CD4-positive, alpha-beta T cell (primary cell): Measurements from ENCODE around the gene BOLL. TPM values are rescaled to one million over a fixed set of nuclear protein-coding genes. Genes with fewer than 3 reads are reported as not detected.
"Not testable (repeated sequence)": the region's sequence is repeated elsewhere in the genome, so short reads cannot be mapped to it uniquely, and the experiment has no call there.

Experiments used
- ATAC-seq: fragments of 200-7000 bp; cut with Tn5 transposase; one replicate; pipeline ENCODE4 v1.10.0; 2022; ENCODE audit warnings: mild to moderate bottlenecking; ENCODE audit not compliant: poor library complexity
- CTCF ChIA-PET: fragments of 350-600 bp; sonication (Branson Sonifier 250); formaldehyde crosslinking; loops from one replicate; lab custom pipeline; 2021; ENCODE audit warnings: antibody characterized with exemption, inconsistent platforms; lab: Charles Lee
- POLR2A ChIA-PET: fragments of 350-600 bp; sonication (Branson Sonifier 250); formaldehyde crosslinking; loops from one replicate; lab custom pipeline; 2021; ENCODE audit warnings: antibody characterized with exemption, inconsistent platforms; lab: Charles Lee
- DNase-seq, 14 experiments: peaks; one replicate each; pipeline ENCODE4 v3.0.0-alpha.2; 2013 to 2020; ENCODE audit warnings: mixed read lengths in 2 of 14
- H3K27ac ChIP-seq, 2 donors: one replicate each; pipeline versions ENCODE4 v1.5.1 to v1.7.0; 2013; ENCODE audit warnings: low read length in 2 of 2, low read depth in 1 of 2, mild to moderate bottlenecking in 1 of 2
- H3K27me3 ChIP-seq, 2 experiments: 1 replicate in 1 of 2; 2 replicates in 1 of 2; pipeline versions ENCODE4 v1.6.1 to v1.7.0; 2013; ENCODE audit warnings: low read length in 2 of 2, control low read depth in 1 of 2, mild to moderate bottlenecking in 1 of 2, moderate library complexity in 1 of 2; ENCODE audit not compliant: insufficient read depth in 2 of 2, control insufficient read depth in 1 of 2
- H3K36me3 ChIP-seq: one replicate; pipeline ENCODE4 v1.6.1; 2013; ENCODE audit warnings: low read length, control low read depth; ENCODE audit not compliant: insufficient read depth
- H3K4me1 ChIP-seq: one replicate; pipeline ENCODE4 v1.6.1; 2013; ENCODE audit warnings: low read length, control low read depth; ENCODE audit not compliant: insufficient read depth
- H3K4me3 ChIP-seq: one replicate; pipeline ENCODE4 v1.5.1; 2013; ENCODE audit warnings: mild to moderate bottlenecking, low read length, moderate library complexity
- H3K9me3 ChIP-seq, 2 experiments: 1 replicate in 1 of 2; 2 replicates in 1 of 2; pipeline versions ENCODE4 v1.6.1 to v1.7.0; 2013; ENCODE audit warnings: low read length in 2 of 2, mild to moderate bottlenecking in 2 of 2, control low read depth in 1 of 2, moderate library complexity in 1 of 2; ENCODE audit not compliant: control insufficient read depth in 1 of 2, insufficient read depth in 1 of 2
- H3K27ac Mint-ChIP-seq: one replicate; pipeline ENCODE4 v1.8.0; 2020; ENCODE audit warnings: mixed read lengths
- H3K27me3 Mint-ChIP-seq: one replicate; pipeline ENCODE4 v1.8.0; 2021; ENCODE audit warnings: mixed read lengths
- H3K36me3 Mint-ChIP-seq: one replicate; pipeline ENCODE4 v1.8.0; 2021; ENCODE audit warnings: low read depth, mixed read lengths
- H3K4me1 Mint-ChIP-seq: one replicate; pipeline ENCODE4 v1.8.0; 2021; ENCODE audit warnings: low read depth, mixed read lengths
- H3K4me3 Mint-ChIP-seq: one replicate; pipeline ENCODE4 v1.8.0; 2020; ENCODE audit warnings: mild to moderate bottlenecking, mixed read lengths
- H3K9me3 Mint-ChIP-seq: one replicate; pipeline ENCODE4 v1.8.0; 2020; ENCODE audit warnings: mixed read lengths
- intact Hi-C, 2 experiments: fragments of 100-400 bp; cut with DNase I in 1 of 2; cut with micrococcal nuclease in 1 of 2; formaldehyde crosslinking; loops; one replicate each; pipeline versions ENCODE4 v1.15.1 to v1.9.0; 2023 to 2025; cut with DNase I, micrococcal nuclease
- polyA plus RNA-seq, 2 donors: library from polyadenylated mRNA; unstranded; fragments of 120-200 nt; gene quantifications; one replicate each; pipeline ENCODE4 v1.2.1, GENCODE V29; 2013
- total RNA-seq, 174 experiments: library from RNA in 2 of 174; stranded (reverse) in 2 of 174; gene quantifications; one replicate each; pipeline ENCODE4 v1.2.3 and lab custom pipeline; 2021 to 2026
- TF ChIP-seq, protein P1 (sequence below): fragments of 200-600 bp; IDR thresholded peaks from one replicate; pipeline ENCODE4 v1.8.0; 2022; ENCODE audit warnings: antibody characterized with exemption, mild to moderate bottlenecking

BOLL gene, protein sequence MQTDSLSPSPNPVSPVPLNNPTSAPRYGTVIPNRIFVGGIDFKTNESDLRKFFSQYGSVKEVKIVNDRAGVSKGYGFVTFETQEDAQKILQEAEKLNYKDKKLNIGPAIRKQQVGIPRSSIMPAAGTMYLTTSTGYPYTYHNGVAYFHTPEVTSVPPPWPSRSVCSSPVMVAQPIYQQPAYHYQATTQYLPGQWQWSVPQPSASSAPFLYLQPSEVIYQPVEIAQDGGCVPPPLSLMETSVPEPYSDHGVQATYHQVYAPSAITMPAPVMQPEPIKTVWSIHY
- not detected for total RNA-seq
- 0.13 TPM for polyA plus RNA-seq (2013, experiment 1 of 2)
- 0.19 TPM for polyA plus RNA-seq (2013, experiment 2 of 2)
- total RNA-seq (lab: John Stamatoyannopoulos, UW) = 0 to 0.20 (median 0) reads per million in 172 experiments

- H3K36me3 Mint-ChIP-seq = no peaks in the 10 kb centered on the region
- H3K27ac Mint-ChIP-seq = no peak within 1 kb of the TSS
- peaks cover 34% of the 10 kb centered on the region for H3K27me3 Mint-ChIP-seq
- H3K4me3 Mint-ChIP-seq = peak within 1 kb of the TSS; percentile 82
- ChIA-PET POLR2A (no interaction called here), CTCF (no interaction called here)
- Histone ChIP-seq H3K36me3 (no peaks in the 10 kb centered on the region), H3K9me3 (peaks cover 0 to 17% of the 10 kb centered on the region in 2 experiments), H3K4me1 (peaks cover 14% of the 10 kb centered on the region), H3K4me3 (peak within 1 kb of the TSS; percentile 62), H3K27ac (no peak within 1 kb of the TSS), H3K27me3 (peaks cover 10 to 13% of the 10 kb centered on the region in 2 experiments)
- intact Hi-C loops = no loop called here
- DNase-seq (peak in 1 of 14 experiments; percentile 38), ATAC-seq (no peak)
- no peaks in the 10 kb centered on the region for H3K4me1 Mint-ChIP-seq
- TF ChIP-seq, protein P1, sequence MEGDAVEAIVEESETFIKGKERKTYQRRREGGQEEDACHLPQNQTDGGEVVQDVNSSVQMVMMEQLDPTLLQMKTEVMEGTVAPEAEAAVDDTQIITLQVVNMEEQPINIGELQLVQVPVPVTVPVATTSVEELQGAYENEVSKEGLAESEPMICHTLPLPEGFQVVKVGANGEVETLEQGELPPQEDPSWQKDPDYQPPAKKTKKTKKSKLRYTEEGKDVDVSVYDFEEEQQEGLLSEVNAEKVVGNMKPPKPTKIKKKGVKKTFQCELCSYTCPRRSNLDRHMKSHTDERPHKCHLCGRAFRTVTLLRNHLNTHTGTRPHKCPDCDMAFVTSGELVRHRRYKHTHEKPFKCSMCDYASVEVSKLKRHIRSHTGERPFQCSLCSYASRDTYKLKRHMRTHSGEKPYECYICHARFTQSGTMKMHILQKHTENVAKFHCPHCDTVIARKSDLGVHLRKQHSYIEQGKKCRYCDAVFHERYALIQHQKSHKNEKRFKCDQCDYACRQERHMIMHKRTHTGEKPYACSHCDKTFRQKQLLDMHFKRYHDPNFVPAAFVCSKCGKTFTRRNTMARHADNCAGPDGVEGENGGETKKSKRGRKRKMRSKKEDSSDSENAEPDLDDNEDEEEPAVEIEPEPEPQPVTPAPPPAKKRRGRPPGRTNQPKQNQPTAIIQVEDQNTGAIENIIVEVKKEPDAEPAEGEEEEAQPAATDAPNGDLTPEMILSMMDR = no peak
- H3K9me3 Mint-ChIP-seq = no peaks in the 10 kb centered on the region
These were observed at the start of gene BOLL for GRCh38 chr2:197784956-197785941. BOLL (minus strand) TSS chr2:197785319; CDS start chr2:197781850, 3,469 bp downstream.

DNA sequence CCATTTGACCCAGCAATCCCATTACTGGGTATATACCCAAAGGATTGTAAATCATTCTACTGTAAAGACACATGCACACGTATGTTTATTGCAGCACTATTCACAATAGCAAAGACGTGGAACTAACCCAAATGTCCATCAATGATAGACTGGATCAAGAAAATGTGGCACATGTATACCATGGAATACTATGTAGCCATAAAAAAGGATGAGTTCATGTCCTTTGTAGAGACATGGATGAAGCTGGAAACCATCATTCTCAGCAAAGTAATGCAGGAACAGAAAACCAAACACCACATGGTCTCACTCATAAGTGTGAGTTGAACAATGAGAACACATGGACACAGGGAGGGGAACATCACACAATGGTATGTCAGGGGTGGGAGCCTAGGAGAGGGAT is 49.7 kb upstream of the BOLL start:
- CTCF ChIA-PET, H3K27ac ChIP-seq, ATAC-seq, H3K27me3 Mint-ChIP-seq, H3K4me3 ChIP-seq, POLR2A ChIA-PET, H3K9me3 ChIP-seq, DNase-seq, H3K36me3 ChIP-seq, H3K27me3 ChIP-seq, H3K4me3 Mint-ChIP-seq: not testable (repeated sequence)
- Mint-ChIP-seq H3K36me3 (peaks cover 31% of the 10 kb centered on the region), H3K4me1 (peaks cover 45% of the 10 kb centered on the region), H3K27ac (peak overlapping the region; percentile 55), H3K9me3 (peaks cover 18% of the 10 kb centered on the region)
- intact Hi-C loops = loop anchor here in 1 of 2 experiments (5.0 to 10.0 kb wide), 3 partner anchors 38 to 160 kb away; no protein-coding TSS in a partner anchor
- H3K4me1 ChIP-seq = peaks cover 15% of the 10 kb centered on the region

GRCh38 chr2:197828464-197829135 is 43.5 kb upstream of the BOLL start:
- H3K4me1 Mint-ChIP-seq = peaks cover 36% of the 10 kb centered on the region
- Histone ChIP-seq H3K27ac (no peak overlapping the region), H3K27me3 (no peaks in the 10 kb centered on the region), H3K4me1 (no peaks in the 10 kb centered on the region), H3K9me3 (no peaks in the 10 kb centered on the region), H3K36me3 (no peaks in the 10 kb centered on the region), H3K4me3 (no peak overlapping the region)
- ChIA-PET CTCF (interaction anchor here (1.4 kb wide), 1 partner anchor 10 kb away, joined by 3 read pairs; no protein-coding TSS in a partner anchor), POLR2A (interaction anchor here (1.4 to 1.7 kb wide), 2 partner anchors 9 to 11 kb away, joined by 3 to 4 read pairs; no protein-coding TSS in a partner anchor)
- H3K27me3 Mint-ChIP-seq = no peaks in the 10 kb centered on the region
- peaks cover 36% of the 10 kb centered on the region for H3K36me3 Mint-ChIP-seq
- H3K27ac Mint-ChIP-seq = no peak overlapping the region
- H3K4me3 Mint-ChIP-seq = no peak overlapping the region
- DNase-seq (no peak), ATAC-seq (no peak)
- TF ChIP-seq, protein P1 = no peak
- peaks cover 16% of the 10 kb centered on the region for H3K9me3 Mint-ChIP-seq
- intact Hi-C loops = no loop called here
